ENCODE measurements around the gene KCNJ18.
"Not testable (repeated sequence)": the region's sequence is repeated elsewhere in the genome, so short reads cannot be mapped to it uniquely, and the experiment has no call there.

- TF ChIP-seq CTCF (IDR thresholded peaks at IDR 0.05 in 4 of 5, conservative IDR thresholded peaks at IDR 0.05 in 1 of 5); POLR2A (IDR thresholded peaks at IDR 0.05): not testable (repeated sequence)
These were observed 10.7 kb upstream of the KCNJ18 start for GRCh38 chr17:21681576-21681975.

All from gastrocnemius medialis (tissue), 4 donors.